Lower lobe of right lung (tissue), 2 donors: ENCODE measurements around the gene GSE1. TPM values are rescaled to one million over a fixed set of nuclear protein-coding genes. Genes with fewer than 3 reads are reported as not detected.

Experiments
- ATAC-seq, 2 donors: fragments of 200-7000 bp; cut with Tn5 transposase; one replicate each; pipeline ENCODE4 v1.9.1; 2020 to 2022; ENCODE audit warnings: mild to moderate bottlenecking in 2 of 2, moderate library complexity in 2 of 2
- DNase-seq: peaks from one replicate; pipeline ENCODE4 v3.0.0-alpha.2; 2020
- H3K27ac ChIP-seq: fragments of 200-600 bp; one replicate; pipeline ENCODE4 v1.8.0; 2022
- H3K27me3 ChIP-seq: fragments of 200-600 bp; one replicate; pipeline ENCODE4 v1.8.0; 2022; ENCODE audit warnings: low read depth
- H3K36me3 ChIP-seq: fragments of 200-600 bp; one replicate; pipeline ENCODE4 v1.8.0; 2022; ENCODE audit warnings: mild to moderate bottlenecking
- H3K4me1 ChIP-seq: fragments of 200-600 bp; one replicate; pipeline ENCODE4 v1.8.0; 2022
- H3K4me3 ChIP-seq: fragments of 200-600 bp; one replicate; pipeline ENCODE4 v1.8.0; 2022; ENCODE audit warnings: mild to moderate bottlenecking
- H3K9me3 ChIP-seq: fragments of 200-600 bp; one replicate; pipeline ENCODE4 v1.8.0; 2022
- intact Hi-C: fragments of 100-400 bp; cut with DNase I; formaldehyde crosslinking; loops from one replicate; pipeline ENCODE4 v1.11.0; 2022
- total RNA-seq: library from RNA; stranded (reverse); fragmentation: NEBNext Ultra II Directional; extraction: Animal tissue kit (Norgen Biotek cat#: 25700); gene quantifications from one replicate; pipeline ENCODE4 v1.2.1, GENCODE V29; 2021
- TF ChIP-seq, protein P1 (sequence below): fragments of 200-600 bp; IDR thresholded peaks from one replicate; pipeline ENCODE4 v1.8.0; 2022; ENCODE audit warnings: antibody characterized with exemption, mild to moderate bottlenecking
- donor health status: DM: no; HTN: yes; CAD: no; lungs with severe emphysema.

The GSE1 gene
- total RNA-seq, 1 donor from 2014 or later: 85.2 TPM

DNA sequence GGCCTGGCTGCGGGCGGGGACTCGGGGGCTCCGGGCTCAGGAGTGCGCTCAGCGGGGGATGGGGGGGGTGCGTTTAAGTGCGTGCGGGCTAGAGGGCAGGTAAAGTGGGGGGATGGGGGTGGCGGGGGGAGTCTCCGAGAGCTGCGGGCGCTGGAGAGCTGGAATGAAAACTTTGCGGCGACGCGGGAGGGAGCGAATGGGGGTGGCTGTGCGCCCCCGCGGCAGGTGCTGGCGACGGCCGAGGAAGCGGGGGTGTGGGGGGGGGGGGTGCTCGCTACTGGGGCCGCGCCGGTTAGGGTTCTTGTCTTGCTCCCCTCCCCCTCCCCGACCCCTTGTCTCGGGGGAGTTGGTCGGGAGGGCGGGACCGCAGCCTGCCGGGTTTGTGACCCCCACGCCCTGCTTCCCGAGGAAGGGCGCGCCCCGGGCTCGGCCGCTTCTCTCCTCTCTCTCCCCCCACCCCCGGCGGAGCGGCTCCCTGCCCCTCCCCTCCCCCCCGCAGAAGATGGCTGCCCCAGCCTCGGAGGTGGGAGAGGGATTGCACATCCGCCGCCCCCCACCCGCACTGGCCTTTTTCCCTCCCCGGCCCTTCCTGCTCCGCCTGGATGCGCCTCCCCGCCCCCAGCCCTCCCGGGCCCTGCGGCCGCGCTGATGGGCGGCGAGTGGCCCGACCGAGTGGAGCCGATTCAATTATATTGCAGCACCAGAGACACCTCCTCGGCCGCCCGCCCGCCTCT lies 649 bp downstream of the GSE1 start:
- ATAC-seq: no peak
- peak; percentile 78 for DNase-seq
- H3K27me3 ChIP-seq: no peaks in the 10 kb centered on the region
- peaks cover 3% of the 10 kb centered on the region for H3K36me3 ChIP-seq
- H3K27ac ChIP-seq: peak overlapping the region; percentile 97
- H3K9me3 ChIP-seq: no peaks in the 10 kb centered on the region
- peak overlapping the region; percentile 71 for H3K4me3 ChIP-seq
- TF ChIP-seq, protein P1, sequence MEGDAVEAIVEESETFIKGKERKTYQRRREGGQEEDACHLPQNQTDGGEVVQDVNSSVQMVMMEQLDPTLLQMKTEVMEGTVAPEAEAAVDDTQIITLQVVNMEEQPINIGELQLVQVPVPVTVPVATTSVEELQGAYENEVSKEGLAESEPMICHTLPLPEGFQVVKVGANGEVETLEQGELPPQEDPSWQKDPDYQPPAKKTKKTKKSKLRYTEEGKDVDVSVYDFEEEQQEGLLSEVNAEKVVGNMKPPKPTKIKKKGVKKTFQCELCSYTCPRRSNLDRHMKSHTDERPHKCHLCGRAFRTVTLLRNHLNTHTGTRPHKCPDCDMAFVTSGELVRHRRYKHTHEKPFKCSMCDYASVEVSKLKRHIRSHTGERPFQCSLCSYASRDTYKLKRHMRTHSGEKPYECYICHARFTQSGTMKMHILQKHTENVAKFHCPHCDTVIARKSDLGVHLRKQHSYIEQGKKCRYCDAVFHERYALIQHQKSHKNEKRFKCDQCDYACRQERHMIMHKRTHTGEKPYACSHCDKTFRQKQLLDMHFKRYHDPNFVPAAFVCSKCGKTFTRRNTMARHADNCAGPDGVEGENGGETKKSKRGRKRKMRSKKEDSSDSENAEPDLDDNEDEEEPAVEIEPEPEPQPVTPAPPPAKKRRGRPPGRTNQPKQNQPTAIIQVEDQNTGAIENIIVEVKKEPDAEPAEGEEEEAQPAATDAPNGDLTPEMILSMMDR: no peak
- H3K4me1 ChIP-seq: peaks cover 83% of the 10 kb centered on the region
- intact Hi-C loops: no loop called here

DNA sequence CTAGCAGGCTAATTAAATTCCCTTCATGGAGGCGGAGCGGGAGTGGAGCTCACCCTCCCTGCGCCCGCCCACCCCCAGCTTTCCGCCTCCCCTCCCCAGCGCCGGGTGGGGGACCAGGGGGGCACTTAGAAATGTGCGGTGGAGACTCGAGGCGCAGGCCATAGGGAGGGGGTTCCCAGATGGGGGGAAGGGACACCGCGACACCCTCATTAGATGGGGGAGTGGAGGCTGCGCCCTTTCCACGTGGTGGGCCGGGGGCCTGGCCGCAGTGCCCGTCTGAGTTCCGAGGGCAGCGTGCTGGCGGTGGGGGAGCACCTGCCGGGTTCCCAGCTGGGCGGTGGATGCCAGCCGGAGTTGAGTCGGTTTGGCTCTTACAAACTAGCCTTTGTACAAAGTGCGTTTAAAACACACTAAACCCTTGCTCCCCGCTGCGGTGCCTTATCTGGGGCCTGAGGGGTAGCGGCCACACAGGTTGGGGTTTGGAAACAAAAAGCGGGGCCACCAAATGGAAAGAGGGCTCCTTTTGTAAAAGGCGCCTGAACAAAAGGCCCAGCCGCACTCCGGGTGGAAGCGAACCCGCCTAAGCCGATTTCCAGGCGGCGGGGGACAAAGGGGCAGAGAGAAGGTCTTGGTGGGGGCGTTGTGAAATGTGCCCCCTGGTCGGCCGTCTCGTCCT lies 1.4 kb downstream of the GSE1 start:
- ATAC-seq: no peak
- H3K27ac ChIP-seq: peak overlapping the region; percentile 97
- no peaks in the 10 kb centered on the region for H3K9me3 ChIP-seq
- H3K4me3 ChIP-seq: peak overlapping the region; percentile 71
- peaks cover 3% of the 10 kb centered on the region for H3K36me3 ChIP-seq
- intact Hi-C loops: no loop called here
- no peak for DNase-seq
- peaks cover 81% of the 10 kb centered on the region for H3K4me1 ChIP-seq
- no peaks in the 10 kb centered on the region for H3K27me3 ChIP-seq
- TF ChIP-seq, protein P1: no peak

DNA sequence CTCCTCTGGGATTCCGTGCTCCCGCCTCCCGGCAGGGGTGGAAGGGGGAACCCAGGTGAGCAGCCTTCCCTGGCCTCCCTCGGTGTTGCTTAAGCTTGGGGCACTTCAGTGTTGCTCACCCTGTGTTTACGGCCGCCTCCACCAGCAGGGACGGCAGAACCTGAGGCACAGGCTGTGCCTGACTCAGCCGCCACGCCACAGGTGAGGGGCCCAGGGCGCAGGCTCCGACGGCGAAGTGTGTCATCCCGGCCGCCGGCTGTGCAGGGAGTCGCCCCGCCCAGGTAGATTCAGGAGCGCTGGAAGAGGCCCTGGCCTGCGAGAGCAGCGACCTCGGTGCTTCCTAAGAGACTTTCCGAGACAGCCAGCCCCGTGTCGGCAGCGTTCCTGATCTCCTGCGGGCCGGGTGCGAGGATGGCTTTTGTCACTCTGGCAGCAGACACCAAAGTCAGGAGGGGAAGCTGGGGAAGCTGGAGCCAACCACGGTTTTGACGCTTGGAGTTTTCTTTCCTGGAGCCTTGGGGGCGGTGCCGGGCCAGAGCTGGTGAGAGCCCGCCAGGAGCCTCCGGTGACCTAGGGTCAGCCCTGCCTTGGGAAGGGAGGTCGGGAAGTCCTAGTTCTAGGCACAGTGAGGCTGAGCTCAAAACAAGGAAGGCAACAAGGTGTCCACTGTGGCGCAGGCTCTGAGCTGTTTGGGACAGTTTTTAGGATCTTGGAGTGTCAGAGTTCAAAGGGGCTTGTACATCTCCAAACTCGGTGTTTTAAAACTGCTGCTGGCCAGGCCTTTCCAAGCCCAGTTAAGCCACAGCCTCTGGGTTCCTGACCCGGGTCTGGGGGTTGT lies 2.1 kb downstream of the GSE1 start:
- Histone ChIP-seq H3K4me3 (peak overlapping the region; percentile 71), H3K4me1 (peaks cover 74% of the 10 kb centered on the region), H3K27me3 (no peaks in the 10 kb centered on the region), H3K36me3 (peaks cover 3% of the 10 kb centered on the region), H3K9me3 (no peaks in the 10 kb centered on the region), H3K27ac (peak overlapping the region; percentile 97)
- TF ChIP-seq, protein P1: no peak
- intact Hi-C loops: no loop called here
- DNase-seq (peak; percentile 92), ATAC-seq (peak; percentile 49 to 52)

DNA sequence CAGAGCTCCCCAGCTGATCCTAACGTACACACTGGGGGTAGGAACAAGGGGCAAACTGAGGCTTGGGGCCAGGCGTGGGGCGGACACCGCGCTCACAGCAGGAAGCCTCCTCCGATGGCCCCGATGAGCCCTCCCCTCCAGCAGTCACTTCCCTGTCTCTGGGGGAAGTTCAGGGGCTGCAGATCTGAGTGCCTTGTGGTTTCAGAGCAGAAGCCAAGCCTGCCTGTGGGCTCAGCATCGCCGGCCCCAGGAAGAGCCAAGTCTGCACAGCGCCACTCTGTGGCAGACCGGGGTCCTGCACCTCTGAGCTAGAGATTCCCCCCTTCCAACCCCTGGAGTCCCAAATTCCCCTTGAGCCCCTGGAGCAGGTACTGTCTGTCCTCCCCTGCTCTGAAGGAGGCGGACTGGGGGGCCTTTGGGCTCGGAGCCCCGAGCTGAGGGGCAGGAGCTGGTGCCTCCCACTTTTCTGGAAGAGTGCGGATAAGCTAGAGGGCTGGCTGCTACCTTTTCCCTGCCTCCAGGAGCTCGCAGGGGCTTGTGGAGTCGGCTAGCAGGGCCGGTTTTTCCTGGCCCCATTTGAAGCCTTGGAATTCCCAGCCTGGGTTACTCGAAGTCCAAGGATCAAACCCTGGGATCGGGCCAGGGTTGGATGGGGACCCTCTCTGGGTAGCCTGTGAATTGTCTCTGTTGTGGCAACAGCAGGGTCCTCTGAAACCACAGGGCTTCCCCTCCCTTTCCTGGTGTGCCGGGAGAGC lies 2.9 kb downstream of the GSE1 start:
- ATAC-seq: peak; percentile 7 to 60
- Histone ChIP-seq H3K4me1 (peaks cover 66% of the 10 kb centered on the region), H3K4me3 (peak overlapping the region; percentile 71), H3K27ac (peak overlapping the region; percentile 97), H3K9me3 (no peaks in the 10 kb centered on the region), H3K27me3 (no peaks in the 10 kb centered on the region), H3K36me3 (peaks cover 3% of the 10 kb centered on the region)
- TF ChIP-seq, protein P1: peak; percentile 89
- intact Hi-C loops: no loop called here
- DNase-seq: peak; percentile 90
